ENCODE data around the gene ATE1.
"Not testable (repeated sequence)": the region's sequence is repeated elsewhere in the genome, so short reads cannot be mapped to it uniquely, and the experiment has no call there.

ATE1 gene

GRCh38 chr10:121826773-121827172 lies 101.1 kb downstream of the ATE1 start:
- DNase-seq: not testable (repeated sequence)

- peak; percentile 37 for DNase-seq
These were observed 103.8 kb downstream of the ATE1 start for GRCh38 chr10:121823993-121824463.

GRCh38 chr10:121822724-121823123 lies 105.1 kb downstream of the ATE1 start:
- DNase-seq: no peak

- no peak for DNase-seq
These were observed 105.7 kb downstream of the ATE1 start for GRCh38 chr10:121822180-121822579.

- peak; percentile 70 for DNase-seq
These were observed 108.8 kb downstream of the ATE1 start for GRCh38 chr10:121819049-121819448.

GRCh38 chr10:121818599-121818998 lies 109.2 kb downstream of the ATE1 start:
- DNase-seq: peak; percentile 12

- DNase-seq: no peak
These were observed 111.6 kb downstream of the ATE1 start for GRCh38 chr10:121816197-121816596.

GRCh38 chr10:121813857-121814256 lies 114.0 kb downstream of the ATE1 start:
- DNase-seq: no peak

GRCh38 chr10:121813211-121813815 lies 114.5 kb downstream of the ATE1 start:
- peak; percentile 52 for DNase-seq

GRCh38 chr10:121812031-121812430 lies 115.8 kb downstream of the ATE1 start:
- no peak for DNase-seq

GRCh38 chr10:121811386-121811785 lies 116.4 kb downstream of the ATE1 start:
- DNase-seq: no peak

GRCh38 chr10:121808835-121809234 lies 119.0 kb downstream of the ATE1 start:
- no peak for DNase-seq

GRCh38 chr10:121804460-121804859 lies 123.4 kb downstream of the ATE1 start:
- DNase-seq: peak; percentile 91

- peak; percentile 17 for DNase-seq
These were observed 124.2 kb downstream of the ATE1 start for GRCh38 chr10:121803611-121804010.

GRCh38 chr10:121800831-121801230 lies 127.0 kb downstream of the ATE1 start:
- no peak for DNase-seq

GRCh38 chr10:121800146-121800545 lies 127.7 kb downstream of the ATE1 start:
- peak; percentile 54 for DNase-seq

GRCh38 chr10:121797490-121797889 lies 130.3 kb downstream of the ATE1 start:
- DNase-seq: no peak

GRCh38 chr10:121796342-121796741 lies 131.5 kb downstream of the ATE1 start:
- no peak for DNase-seq

- peak; percentile 28 for DNase-seq
These were observed 135.6 kb downstream of the ATE1 start for GRCh38 chr10:121792198-121792597.

GRCh38 chr10:121791761-121792160 lies 136.1 kb downstream of the ATE1 start:
- DNase-seq: peak; percentile 18

GRCh38 chr10:121788717-121789116 lies 139.1 kb downstream of the ATE1 start:
- DNase-seq: no peak

GRCh38 chr10:121788115-121788514 lies 139.7 kb downstream of the ATE1 start:
- DNase-seq: no peak

GRCh38 chr10:121787169-121787568 lies 140.7 kb downstream of the ATE1 start:
- peak; percentile 23 for DNase-seq

- DNase-seq: no peak
These were observed 144.0 kb downstream of the ATE1 start for GRCh38 chr10:121783782-121784372.

GRCh38 chr10:121781101-121781500 lies 146.7 kb downstream of the ATE1 start:
- DNase-seq: no peak

Data from fibroblast of upper back skin (primary cell).